ENCODE data around the gene BOC.

DNA sequence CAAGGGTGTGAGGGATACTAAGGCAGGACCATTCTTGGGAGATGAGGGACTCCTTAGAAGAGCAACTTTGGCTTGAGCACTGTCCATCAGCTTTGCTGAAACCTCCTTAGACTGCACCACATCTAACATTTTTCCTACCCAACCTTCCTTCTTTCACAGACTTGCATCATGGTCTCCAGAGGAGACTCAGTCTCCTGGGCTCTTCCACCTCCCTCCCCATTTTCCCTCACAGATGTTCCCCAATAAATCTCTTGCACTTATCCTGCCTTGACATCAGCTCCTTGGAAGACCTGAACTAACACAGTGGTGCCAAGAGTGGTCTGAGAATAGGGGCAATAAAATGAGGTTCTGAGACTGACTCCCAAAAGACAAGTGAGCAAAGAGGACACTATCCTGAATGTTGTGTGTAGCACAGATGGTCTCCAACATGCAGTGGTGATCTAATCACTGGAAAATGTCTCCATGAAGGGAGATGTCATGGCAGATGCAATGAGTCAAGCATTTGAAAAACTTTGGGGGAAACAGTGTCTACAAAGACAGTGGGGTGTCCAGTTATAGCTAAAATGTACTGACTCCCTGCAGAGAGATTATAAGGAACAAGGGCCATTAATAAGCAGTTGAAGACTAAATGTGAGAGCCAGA is 26.0 kb upstream of the BOC start:
- TF ChIP-seq, protein P1, sequence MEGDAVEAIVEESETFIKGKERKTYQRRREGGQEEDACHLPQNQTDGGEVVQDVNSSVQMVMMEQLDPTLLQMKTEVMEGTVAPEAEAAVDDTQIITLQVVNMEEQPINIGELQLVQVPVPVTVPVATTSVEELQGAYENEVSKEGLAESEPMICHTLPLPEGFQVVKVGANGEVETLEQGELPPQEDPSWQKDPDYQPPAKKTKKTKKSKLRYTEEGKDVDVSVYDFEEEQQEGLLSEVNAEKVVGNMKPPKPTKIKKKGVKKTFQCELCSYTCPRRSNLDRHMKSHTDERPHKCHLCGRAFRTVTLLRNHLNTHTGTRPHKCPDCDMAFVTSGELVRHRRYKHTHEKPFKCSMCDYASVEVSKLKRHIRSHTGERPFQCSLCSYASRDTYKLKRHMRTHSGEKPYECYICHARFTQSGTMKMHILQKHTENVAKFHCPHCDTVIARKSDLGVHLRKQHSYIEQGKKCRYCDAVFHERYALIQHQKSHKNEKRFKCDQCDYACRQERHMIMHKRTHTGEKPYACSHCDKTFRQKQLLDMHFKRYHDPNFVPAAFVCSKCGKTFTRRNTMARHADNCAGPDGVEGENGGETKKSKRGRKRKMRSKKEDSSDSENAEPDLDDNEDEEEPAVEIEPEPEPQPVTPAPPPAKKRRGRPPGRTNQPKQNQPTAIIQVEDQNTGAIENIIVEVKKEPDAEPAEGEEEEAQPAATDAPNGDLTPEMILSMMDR (IDR thresholded peaks at IDR 0.05; ENCODE audit: low read depth, low read length, poor library complexity, severe bottlenecking) = no peak
- no peak for TF ChIP-seq EZH2phosphoT487 (IDR thresholded peaks at IDR 0.05; ENCODE audit: borderline replicate concordance, low read length)

Data from DOHH2 (cell line).